PFSK-1 (cell line): ENCODE measurements around the gene HIRIP3. TPM values are rescaled to one million over a fixed set of nuclear protein-coding genes. Genes with fewer than 3 reads are reported as not detected.
A peak's percentile ranks its signal among the peaks of the same experiment; 100 is the strongest.

ENCODE experiments used
- FOXP2 ChIP-seq: optimal IDR thresholded peaks from 2 replicates; pipeline ENCODE3; 2011; ENCODE audit warnings: borderline replicate concordance, control low read depth, inconsistent platforms; ENCODE audit not compliant: insufficient read depth; ENCODE audit errors: extremely low read length, extremely low read depth
- POLR2AphosphoS5 ChIP-seq: IDR thresholded peaks from 2 replicates; pipeline ENCODE4 v1.6.1; 2012; ENCODE audit warnings: low read depth, mild to moderate bottlenecking, control low read depth, low read length, moderate library complexity
- REST ChIP-seq, 2 experiments: IDR thresholded peaks; 2 replicates each; pipeline versions ENCODE4 v1.6.1 to v1.8.0; 2011 to 2012; ENCODE audit warnings: low read depth in 2 of 2, low read length in 2 of 2, control low read depth in 1 of 2, inconsistent platforms in 1 of 2, mild to moderate bottlenecking in 1 of 2, moderate library complexity in 1 of 2; ENCODE audit not compliant: insufficient read depth in 1 of 2
- SIN3A ChIP-seq: IDR thresholded peaks from 2 replicates; pipeline ENCODE4 v1.6.1; 2012; ENCODE audit warnings: mild to moderate bottlenecking, low read length, moderate library complexity, borderline replicate concordance; ENCODE audit not compliant: insufficient read depth
- TAF1 ChIP-seq: IDR thresholded peaks from 2 replicates; pipeline ENCODE4 v1.6.1; 2012; ENCODE audit warnings: low read length, control low read depth, borderline replicate concordance; ENCODE audit not compliant: insufficient read depth
- polyA plus RNA-seq: library from polyadenylated mRNA; unstranded; fragments of >200 nt; gene quantifications from one replicate; pipeline ENCODE4 v1.2.1, GENCODE V29; 2012; ENCODE audit warnings: low read depth, missing spikeins; ENCODE audit not compliant: insufficient read length

HIRIP3 gene
- polyA plus RNA-seq: 15.2 TPM

GRCh38 chr16:29995324-29995910, at the start of gene HIRIP3:
TSS of gene HIRIP3 (minus strand) at chr16:29995617. CDS start at chr16:29995605, 12 bp downstream.
- TF ChIP-seq POLR2AphosphoS5 (peak; percentile 51), SIN3A (no peak)

GRCh38 chr16:30041841-30042240, 46.4 kb upstream of the HIRIP3 start:
- no peak for TF ChIP-seq FOXP2
- no peak for TF ChIP-seq REST (IDR thresholded peaks at IDR 0.05; ENCODE audit: insufficient read depth in 1 of 2, low read depth in 2 of 2, low read length in 2 of 2)
- no peak for TF ChIP-seq POLR2AphosphoS5
- no peak for TF ChIP-seq TAF1
- TF ChIP-seq SIN3A: no peak

GRCh38 chr16:30040221-30040620, 44.8 kb upstream of the HIRIP3 start:
- TF ChIP-seq SIN3A (no peak), FOXP2 (no peak), TAF1 (no peak), REST (IDR thresholded peaks at IDR 0.05; ENCODE audit: insufficient read depth in 1 of 2, low read depth in 2 of 2, low read length in 2 of 2) (no peak), POLR2AphosphoS5 (no peak)

- no peak for TF ChIP-seq FOXP2
- TF ChIP-seq POLR2AphosphoS5: no peak
- no peak for TF ChIP-seq TAF1
Measured at GRCh38 chr16:30033270-30033669, 37.9 kb upstream of the HIRIP3 start.

- peak in 1 of 2 experiments; percentile 47; a peak in 1 of 4 replicates for TF ChIP-seq REST (IDR thresholded peaks at IDR 0.05; ENCODE audit: insufficient read depth in 1 of 2, low read depth in 2 of 2, low read length in 2 of 2)
- TF ChIP-seq SIN3A: no peak
Measured at GRCh38 chr16:30032083-30032819, 36.8 kb upstream of the HIRIP3 start.

- TF ChIP-seq FOXP2: no peak
- no peak for TF ChIP-seq REST (IDR thresholded peaks at IDR 0.05; ENCODE audit: insufficient read depth in 1 of 2, low read depth in 2 of 2, low read length in 2 of 2)
- TF ChIP-seq SIN3A: no peak
- TF ChIP-seq POLR2AphosphoS5: no peak
- TF ChIP-seq TAF1: no peak
Measured at GRCh38 chr16:30031477-30031918, 36.1 kb upstream of the HIRIP3 start.
